ENCODE data around the gene CCDC146.
"Not testable (repeated sequence)": the region's sequence is repeated elsewhere in the genome, so short reads cannot be mapped to it uniquely, and the experiment has no call there.

Gene CCDC146

DNA sequence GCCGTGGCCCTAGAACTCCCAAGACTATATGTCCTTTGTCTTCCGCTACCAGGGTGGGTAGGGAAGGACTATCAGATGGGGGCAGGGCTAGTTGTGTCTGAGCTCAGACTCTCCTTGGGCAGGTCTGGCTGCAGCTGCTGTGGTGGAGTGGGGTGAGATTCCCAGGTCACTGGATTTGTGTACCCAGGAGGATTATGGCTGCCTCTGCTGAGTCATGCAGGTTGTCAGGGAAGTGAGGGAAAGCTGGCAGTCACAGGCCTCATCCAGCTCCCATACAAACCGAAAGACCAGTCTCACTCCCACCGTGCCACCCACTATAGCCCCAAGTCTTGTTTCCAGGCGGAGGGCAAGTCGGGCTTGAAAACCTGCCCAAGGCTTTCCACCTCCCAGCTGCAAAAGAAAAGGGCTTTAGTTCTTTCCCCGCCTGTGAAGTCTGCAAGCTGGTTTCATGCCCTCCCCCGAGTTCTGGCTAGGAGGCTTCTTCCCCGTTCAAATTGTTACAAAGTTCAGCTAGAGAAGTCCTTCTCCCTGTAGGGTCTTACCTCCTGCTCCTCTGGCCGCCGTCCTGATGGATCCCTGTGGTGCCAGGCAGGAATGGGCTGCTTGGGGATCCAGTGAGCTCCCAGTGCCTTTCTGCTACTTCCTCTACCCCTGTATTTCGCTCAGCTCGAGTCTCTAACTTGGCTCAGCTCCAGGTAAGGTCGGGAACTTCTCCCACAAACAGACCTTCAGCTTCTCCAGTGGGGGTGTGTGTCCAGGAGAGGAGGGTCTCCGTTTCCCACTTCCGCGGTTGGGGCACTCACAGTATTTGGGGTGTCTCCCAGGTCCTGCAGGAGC is 184.0 kb downstream of the CCDC146 start:
- DNase-seq = no peak

DNA sequence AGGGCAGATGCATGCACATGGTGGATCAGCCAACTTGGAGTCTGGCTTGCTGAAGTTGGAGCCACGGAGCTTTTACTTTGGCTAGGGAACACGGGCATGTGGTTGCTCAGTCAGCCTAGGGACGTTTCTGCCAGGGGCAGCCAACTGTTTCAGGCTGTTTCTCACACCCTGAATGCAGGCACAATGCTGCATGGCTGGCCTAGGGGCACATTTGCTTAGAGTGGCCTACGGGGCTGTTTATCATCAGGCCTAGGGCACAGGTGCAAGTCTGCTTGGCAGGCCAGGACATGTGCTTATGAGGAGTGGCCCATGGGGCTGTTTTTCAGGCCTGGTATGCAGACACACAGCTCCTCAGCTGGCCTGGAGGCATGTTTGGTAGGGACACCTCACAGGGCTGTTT is 186.4 kb downstream of the CCDC146 start:
- DNase-seq = no peak

GRCh38 chr7:77309714-77310220 is 187.4 kb downstream of the CCDC146 start:
- no peak for DNase-seq

DNA sequence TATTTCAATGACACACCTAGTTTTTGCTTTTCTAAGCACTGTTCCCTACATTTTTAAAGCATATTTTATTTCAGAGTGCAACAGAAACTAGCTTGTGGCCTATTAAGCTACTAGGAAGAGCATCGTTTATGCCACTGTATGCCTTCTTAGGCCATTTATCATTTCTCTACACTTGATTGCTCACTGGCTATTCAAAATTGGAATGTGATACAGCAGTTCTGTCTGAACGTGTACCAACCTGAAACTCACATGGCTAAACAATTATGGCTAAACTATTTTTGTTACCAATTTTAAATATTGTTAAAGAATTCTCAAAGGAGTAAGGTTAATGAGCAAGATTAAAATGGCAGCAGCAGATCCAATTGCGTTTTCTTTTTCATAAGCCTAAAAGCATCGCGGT is 188.6 kb downstream of the CCDC146 start:
- DNase-seq = no peak

- DNase-seq = no peak
These were observed 190.7 kb downstream of the CCDC146 start for GRCh38 chr7:77313085-77313484.

- no peak for DNase-seq
These were observed 191.6 kb downstream of the CCDC146 start for GRCh38 chr7:77313876-77314480.

- no peak for DNase-seq
These were observed 192.8 kb downstream of the CCDC146 start for GRCh38 chr7:77315182-77315591.

GRCh38 chr7:77316219-77316978 is 194.0 kb downstream of the CCDC146 start:
- no peak for DNase-seq

GRCh38 chr7:77318019-77318418 is 195.6 kb downstream of the CCDC146 start:
- no peak for DNase-seq

- DNase-seq = no peak
These were observed 197.7 kb downstream of the CCDC146 start for GRCh38 chr7:77320137-77320536.

DNA sequence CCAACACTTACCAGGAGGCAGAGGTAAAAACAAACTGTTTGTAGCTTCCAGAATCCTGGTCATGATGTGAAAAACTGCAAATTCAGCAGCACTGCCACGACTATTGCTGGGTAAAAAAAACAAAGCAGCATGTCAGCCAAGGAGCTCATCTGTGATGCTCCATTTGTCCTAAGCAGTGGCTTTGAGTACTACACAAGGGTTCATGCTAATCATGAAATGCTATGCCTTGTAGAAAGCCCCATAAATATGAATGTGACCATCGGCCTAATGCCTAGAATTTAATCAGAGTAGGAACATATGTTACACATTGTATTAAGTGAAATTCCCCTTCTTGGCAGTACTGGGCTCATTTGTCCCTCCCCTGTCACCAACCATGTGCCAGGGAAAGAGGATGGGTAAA is 198.3 kb downstream of the CCDC146 start:
- no peak for DNase-seq

DNA sequence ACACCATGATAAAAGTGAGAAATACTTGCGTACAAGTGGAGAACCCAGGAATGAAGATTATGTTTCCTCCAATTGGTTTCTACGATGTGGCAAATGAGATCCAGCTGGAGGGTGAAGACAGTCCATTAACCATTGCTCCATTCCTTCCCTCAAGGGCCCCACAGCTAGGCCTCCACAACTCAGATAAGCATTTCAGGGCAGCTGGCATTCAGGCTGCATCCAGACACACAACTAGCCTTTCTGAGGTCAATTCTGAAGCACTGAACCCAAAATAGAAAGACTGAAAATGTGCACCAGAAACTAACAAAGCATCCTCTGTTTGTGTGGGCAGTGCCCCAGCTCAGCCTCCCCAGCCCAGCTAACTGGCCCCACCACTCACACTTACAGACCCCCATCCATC is 198.9 kb downstream of the CCDC146 start:
- DNase-seq = no peak

- DNase-seq = no peak
These were observed 203.7 kb downstream of the CCDC146 start for GRCh38 chr7:77326131-77326530.

GRCh38 chr7:77327067-77327931 is 204.9 kb downstream of the CCDC146 start:
- no peak for DNase-seq

GRCh38 chr7:77327932-77328628 is 205.7 kb downstream of the CCDC146 start:
- DNase-seq = peak; percentile 26

GRCh38 chr7:77328669-77329068 is 206.3 kb downstream of the CCDC146 start:
- DNase-seq = no peak

DNA sequence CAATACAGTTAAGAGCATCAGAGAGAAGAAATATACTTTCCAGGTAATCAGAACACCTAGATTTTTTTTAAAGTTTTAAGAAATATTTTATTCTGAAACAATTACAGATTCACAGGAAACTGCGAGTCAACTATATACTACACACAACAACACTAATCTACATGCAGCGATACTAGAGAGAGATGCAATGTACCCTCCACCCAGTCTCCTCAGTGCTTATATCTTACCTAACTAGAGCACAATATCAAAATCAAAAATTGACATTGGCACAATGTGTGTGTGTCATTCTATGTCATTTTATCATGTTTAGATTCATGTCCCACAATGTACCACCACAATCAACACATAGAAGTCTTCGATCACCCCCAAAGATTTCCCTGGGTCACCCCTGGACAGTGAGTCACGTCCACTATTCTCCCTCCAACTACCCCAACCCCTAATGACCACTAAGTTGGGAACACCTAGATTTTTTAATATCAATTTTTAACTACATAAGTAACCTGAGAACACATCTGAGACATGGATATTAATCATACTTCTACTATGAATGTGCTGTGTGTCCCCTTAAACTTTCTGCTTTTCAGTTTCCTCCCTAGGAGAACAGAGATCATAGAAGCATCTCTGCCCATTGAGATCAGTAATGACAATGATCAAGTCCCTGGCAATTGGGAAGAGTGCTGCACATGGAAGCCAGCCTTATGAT is 207.2 kb downstream of the CCDC146 start:
- DNase-seq = no peak

- peak; percentile 32 for DNase-seq
These were observed 207.9 kb downstream of the CCDC146 start for GRCh38 chr7:77330169-77330882.

GRCh38 chr7:77331938-77332695 is 209.7 kb downstream of the CCDC146 start:
- DNase-seq = peak; percentile 75

- not testable (repeated sequence) for DNase-seq
These were observed 211.6 kb downstream of the CCDC146 start for GRCh38 chr7:77334039-77334438.
